ENCODE data around the gene ARFIP2.
"Not testable (repeated sequence)": the region's sequence is repeated elsewhere in the genome, so short reads cannot be mapped to it uniquely, and the experiment has no call there.

DNA sequence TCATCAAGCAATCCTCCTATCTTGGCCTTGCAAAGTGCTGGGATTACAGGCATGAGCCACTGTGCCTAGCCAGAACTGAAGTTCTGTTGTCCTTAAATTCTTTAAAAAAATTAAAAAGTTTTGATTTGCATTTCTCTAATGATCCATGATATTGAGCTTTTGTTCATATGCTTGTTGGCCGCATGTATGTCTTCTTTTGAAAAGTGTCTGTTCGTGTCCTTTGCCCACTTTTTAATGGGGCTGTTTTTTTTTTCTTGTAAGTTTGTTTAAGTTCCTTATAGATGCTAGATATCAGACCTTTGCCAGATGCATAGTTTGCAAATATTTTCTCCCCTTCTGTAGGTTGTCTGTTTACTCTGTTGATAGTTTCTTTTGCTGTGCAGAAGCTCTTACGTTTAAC is 40.8 kb upstream of the ARFIP2 start:
- TF ChIP-seq CTCF (optimal IDR thresholded peaks at IDR 0.05 in 1 of 3, IDR thresholded peaks at IDR 0.05 in 1 of 3, conservative IDR thresholded peaks at IDR 0.05 in 1 of 3; ENCODE audit: extremely low read depth in 1 of 3, insufficient read depth in 2 of 3, low read length in 3 of 3); EZH2 (IDR thresholded peaks at IDR 0.05; ENCODE audit: low read length): not testable (repeated sequence)

Data from keratinocyte (primary cell).